BE2C (cell line): ENCODE measurements around the gene DRAM1.

Experiments used
- DNase-seq: peaks from one replicate; pipeline ENCODE4 v3.0.0-alpha.2; 2020
- H3K27me3 ChIP-seq: fragments of 250-450 bp; sonication (Bioruptor Pico); 2 replicates; pipeline ENCODE4 v1.5.1; 2020; ENCODE audit warnings: mild to moderate bottlenecking
- H3K36me3 ChIP-seq: fragments of 250-450 bp; sonication (Bioruptor Pico); 2 replicates; pipeline ENCODE4 v1.5.1; 2020; ENCODE audit warnings: mild to moderate bottlenecking
- H3K4me1 ChIP-seq: fragments of 250-450 bp; sonication (Bioruptor Pico); 2 replicates; pipeline ENCODE4 v1.5.1; 2020
- H3K4me3 ChIP-seq: 2 replicates; pipeline ENCODE4 v1.5.1; 2011; ENCODE audit warnings: low read depth, low read length
- H3K9me3 ChIP-seq: fragments of 250-450 bp; sonication (Bioruptor Pico); 2 replicates; pipeline ENCODE4 v1.5.1; 2020
- TF ChIP-seq, protein P1 (sequence below): IDR thresholded peaks from 2 replicates; pipeline ENCODE4 v1.5.1; 2012; ENCODE audit warnings: mild to moderate bottlenecking, low read depth, low read length

Gene DRAM1

DNA sequence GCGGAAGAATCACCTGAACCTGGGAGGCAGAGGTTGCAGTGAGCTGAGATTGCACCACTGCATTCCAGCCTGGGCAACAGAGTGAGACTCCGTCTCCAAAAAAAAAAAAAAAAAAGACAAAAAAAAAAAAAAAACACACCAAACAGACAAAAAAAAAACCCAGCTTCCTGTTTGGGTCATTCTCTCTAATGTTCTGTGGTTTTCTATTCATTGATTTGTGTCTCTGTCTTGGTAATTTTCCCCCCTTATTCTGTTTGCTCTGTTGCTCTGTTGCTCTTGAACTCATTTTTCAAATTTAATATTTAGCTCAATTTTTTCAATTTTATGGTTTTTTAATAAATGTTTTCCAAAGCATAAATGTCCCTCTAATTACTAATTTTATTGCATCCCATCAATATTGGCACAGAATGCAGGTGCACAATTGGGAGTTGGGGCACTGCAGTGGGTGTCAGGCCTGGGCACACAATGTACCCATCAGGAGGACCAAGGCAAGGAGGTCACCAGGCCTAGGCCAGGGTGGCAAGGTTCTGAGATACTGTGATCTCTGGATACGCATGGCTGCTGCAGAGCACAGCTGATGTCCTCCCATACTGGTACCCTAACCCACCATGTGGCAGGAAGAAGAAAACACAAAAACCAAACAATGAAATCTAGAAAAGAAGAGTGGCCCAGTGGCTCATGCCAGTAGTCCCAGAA is 38.6 kb upstream of the DRAM1 start:
- DNase-seq, result no peak
- TF ChIP-seq, protein P1, sequence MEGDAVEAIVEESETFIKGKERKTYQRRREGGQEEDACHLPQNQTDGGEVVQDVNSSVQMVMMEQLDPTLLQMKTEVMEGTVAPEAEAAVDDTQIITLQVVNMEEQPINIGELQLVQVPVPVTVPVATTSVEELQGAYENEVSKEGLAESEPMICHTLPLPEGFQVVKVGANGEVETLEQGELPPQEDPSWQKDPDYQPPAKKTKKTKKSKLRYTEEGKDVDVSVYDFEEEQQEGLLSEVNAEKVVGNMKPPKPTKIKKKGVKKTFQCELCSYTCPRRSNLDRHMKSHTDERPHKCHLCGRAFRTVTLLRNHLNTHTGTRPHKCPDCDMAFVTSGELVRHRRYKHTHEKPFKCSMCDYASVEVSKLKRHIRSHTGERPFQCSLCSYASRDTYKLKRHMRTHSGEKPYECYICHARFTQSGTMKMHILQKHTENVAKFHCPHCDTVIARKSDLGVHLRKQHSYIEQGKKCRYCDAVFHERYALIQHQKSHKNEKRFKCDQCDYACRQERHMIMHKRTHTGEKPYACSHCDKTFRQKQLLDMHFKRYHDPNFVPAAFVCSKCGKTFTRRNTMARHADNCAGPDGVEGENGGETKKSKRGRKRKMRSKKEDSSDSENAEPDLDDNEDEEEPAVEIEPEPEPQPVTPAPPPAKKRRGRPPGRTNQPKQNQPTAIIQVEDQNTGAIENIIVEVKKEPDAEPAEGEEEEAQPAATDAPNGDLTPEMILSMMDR, result no peak
- Histone ChIP-seq H3K9me3 (no peaks in the 10 kb centered on the region), H3K4me1 (no peaks in the 10 kb centered on the region), H3K27me3 (no peaks in the 10 kb centered on the region), H3K4me3 (no peak overlapping the region), H3K36me3 (no peaks in the 10 kb centered on the region)

DNA sequence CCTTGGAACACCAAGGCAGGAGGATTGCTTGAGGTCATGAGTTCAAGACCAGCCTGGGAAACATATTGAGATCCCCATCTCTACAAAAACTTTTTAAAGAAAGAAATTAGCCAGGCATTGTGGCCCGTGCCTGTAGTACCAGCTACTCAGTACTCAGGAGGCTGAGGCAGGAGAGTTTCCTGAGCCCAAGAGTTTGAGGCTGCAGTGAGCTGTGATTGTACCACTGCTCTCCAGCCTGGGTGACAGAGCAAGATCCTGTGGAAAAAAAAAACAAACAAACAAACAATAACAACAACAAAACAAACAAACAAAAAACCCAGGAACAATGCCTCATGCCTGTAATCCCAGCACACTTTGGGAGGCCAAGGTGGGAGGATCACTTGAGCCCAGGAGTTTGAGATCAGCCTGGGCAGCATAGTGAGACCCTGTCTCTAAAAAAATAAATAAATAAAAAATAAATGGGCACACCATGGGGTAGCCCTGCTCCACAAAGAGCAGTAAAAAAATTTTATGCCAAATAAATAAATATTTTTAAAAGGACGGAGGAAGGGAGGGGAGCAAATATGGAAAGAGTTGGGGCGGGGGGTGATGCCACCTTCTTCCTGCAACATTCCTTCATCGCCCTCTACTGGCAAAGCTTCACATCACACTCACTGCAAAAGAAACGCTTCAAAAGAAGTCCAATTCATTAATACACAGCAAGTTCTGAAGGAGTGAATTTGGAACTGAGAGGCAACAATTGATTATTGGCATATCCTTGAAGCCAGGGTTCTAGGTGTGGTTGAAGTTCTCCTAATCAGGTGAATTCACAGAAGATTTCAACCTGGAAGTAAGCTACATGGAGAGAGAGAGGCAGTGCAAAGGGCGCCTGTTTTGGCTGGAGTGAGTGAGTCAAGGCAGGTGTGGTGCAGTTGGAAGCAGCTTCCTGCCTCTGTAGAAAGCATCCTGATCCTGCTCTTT is 37.8 kb upstream of the DRAM1 start:
- Histone ChIP-seq H3K36me3 (no peaks in the 10 kb centered on the region), H3K4me3 (no peak overlapping the region), H3K27me3 (no peaks in the 10 kb centered on the region), H3K9me3 (no peaks in the 10 kb centered on the region), H3K4me1 (no peaks in the 10 kb centered on the region)
- peak; percentile 60 for DNase-seq
- TF ChIP-seq, protein P1, result peak; percentile 88

DNA sequence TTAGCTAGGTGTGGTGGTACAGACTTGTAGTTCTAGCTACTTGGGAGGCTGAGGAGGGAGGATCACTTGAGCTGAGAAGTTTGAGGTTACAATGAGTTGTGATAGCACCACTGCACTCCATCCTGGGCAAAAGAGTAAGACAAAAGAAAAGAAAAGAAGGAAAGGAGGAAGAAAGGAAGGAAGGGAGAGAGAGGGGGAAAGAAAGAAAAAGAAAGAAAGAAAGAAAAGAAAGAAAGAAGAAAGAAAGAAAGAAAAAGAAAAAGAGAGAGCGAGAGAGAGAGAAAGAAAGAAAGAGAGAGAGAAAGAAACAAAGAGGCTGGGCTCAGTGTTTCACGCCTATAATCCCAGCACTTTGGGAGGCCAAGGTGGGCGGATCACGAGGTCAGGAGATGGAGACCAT is 36.3 kb upstream of the DRAM1 start:
- TF ChIP-seq, protein P1, result no peak
- Histone ChIP-seq H3K36me3 (no peaks in the 10 kb centered on the region), H3K4me3 (no peak overlapping the region), H3K9me3 (no peaks in the 10 kb centered on the region), H3K27me3 (no peaks in the 10 kb centered on the region), H3K4me1 (no peaks in the 10 kb centered on the region)
- no peak for DNase-seq

DNA sequence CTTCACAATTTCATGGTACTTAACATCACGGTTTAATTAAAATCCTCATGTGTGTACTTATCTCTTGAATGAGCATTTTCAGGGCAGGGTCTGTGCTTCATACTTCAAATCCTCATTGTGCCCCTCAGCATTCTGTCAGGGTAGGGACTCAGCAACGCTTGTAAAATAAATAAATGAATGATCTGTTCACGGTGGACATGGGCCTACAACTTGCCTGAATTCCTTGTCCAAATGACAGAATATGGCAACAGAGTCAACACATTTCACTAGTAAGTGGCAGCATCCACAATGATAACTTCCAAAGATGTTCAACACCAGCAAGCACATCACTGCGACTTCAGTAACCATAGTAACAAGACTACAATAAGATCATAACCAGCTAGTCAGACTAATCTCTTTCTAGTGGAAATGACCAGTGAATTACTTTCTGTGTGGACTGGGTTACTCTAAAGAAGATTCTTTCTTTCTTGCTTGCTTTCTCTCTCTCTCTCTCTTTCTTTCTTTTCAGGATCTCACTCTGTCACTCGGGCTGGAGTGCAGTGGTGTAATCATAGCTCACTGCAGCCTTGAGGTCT is 32.2 kb upstream of the DRAM1 start:
- no peaks in the 10 kb centered on the region for H3K9me3 ChIP-seq
- H3K36me3 ChIP-seq, result no peaks in the 10 kb centered on the region
- H3K27me3 ChIP-seq, result no peaks in the 10 kb centered on the region
- no peak for DNase-seq
- no peak overlapping the region for H3K4me3 ChIP-seq
- TF ChIP-seq, protein P1, result no peak
- H3K4me1 ChIP-seq, result no peaks in the 10 kb centered on the region

DNA sequence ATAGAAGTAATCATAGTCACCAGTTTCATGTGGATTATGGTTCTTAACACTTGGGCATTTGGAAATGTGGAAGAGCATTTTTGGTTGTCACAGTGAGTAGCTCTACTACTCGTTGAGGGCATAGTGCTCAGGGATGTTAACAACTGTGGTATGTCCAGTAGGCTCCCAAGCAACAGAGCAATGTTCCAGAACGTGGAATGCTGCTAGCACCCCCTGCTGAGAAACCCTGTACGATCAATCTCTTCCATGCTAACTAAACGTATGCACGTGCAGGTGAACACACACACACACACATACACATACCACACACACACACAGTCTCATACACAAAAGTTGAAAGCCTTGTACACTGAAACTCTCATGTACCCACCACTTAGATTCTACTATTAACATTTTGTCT is 30.1 kb upstream of the DRAM1 start:
- Histone ChIP-seq H3K9me3 (no peaks in the 10 kb centered on the region), H3K4me3 (no peak overlapping the region), H3K4me1 (no peaks in the 10 kb centered on the region), H3K36me3 (no peaks in the 10 kb centered on the region), H3K27me3 (no peaks in the 10 kb centered on the region)
- DNase-seq, result no peak
- TF ChIP-seq, protein P1, result no peak
